Stimulated activated CD8-positive, alpha-beta memory T cell treated with anti-CD3 and anti-CD28 coated beads, Interleukin-4, amount 100 ng/mL, for 48 hours (primary cell): ENCODE results near the gene CD164.
A peak's percentile ranks its signal among the peaks of the same experiment; 100 is the strongest.
"Not testable (repeated sequence)": the region's sequence is repeated elsewhere in the genome, so short reads cannot be mapped to it uniquely, and the experiment has no call there.

Experiments
- DNase-seq: peaks from one replicate; pipeline ENCODE4 v3.0.0-alpha.2; 2020

CD164 gene

GRCh38 chr6:109373762-109374161 is 8.5 kb downstream of the CD164 start:
- peak; percentile 57 for DNase-seq

DNA sequence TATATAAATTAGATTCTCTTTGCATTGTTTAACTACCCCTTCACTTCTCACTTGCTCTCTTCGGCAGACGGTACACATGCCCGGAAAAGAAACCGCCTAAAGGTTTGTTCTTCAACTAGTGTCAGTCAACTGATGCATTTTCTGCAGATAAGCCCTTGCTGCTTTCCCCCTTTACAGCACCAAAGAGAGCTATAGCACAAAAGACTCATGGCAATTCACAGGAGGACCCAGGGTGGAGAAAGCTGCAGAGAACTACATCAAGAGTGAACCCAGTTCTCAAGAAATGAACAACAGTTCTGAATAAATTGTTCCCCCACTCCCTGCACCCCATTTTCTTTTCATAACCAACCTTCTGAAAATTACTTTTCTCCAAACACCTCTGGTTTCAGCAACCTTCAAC is 8.9 kb downstream of the CD164 start:
- DNase-seq: peak; percentile 46

- no peak for DNase-seq
Measured at GRCh38 chr6:109372130-109372529, 10.1 kb downstream of the CD164 start.

- no peak for DNase-seq
Measured at GRCh38 chr6:109370792-109371191, 11.5 kb downstream of the CD164 start.

DNA sequence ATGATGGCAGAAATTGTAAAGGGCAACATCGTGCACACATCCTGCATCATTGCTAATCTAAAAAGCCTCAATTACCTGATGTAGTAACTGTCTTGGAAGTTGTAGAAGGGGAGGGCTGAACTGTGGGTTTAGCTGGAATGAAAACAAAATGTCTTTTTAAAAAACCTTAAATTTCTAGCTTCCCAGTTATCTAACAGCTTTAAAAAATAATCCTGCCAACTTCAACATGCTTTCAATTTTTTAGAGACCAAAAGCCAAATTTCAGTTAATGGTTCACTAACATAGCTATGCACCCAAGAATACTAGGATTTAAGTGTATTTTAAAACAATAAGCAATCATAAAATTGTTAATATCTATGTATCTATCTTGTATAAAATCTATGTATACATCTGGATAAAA is 11.9 kb downstream of the CD164 start:
- DNase-seq: no peak

GRCh38 chr6:109369728-109370127 is 12.5 kb downstream of the CD164 start:
- no peak for DNase-seq

- DNase-seq: not testable (repeated sequence)
Measured at GRCh38 chr6:109364382-109365078, 17.7 kb downstream of the CD164 start.

- no peak for DNase-seq
Measured at GRCh38 chr6:109363753-109364152, 18.5 kb downstream of the CD164 start.

DNA sequence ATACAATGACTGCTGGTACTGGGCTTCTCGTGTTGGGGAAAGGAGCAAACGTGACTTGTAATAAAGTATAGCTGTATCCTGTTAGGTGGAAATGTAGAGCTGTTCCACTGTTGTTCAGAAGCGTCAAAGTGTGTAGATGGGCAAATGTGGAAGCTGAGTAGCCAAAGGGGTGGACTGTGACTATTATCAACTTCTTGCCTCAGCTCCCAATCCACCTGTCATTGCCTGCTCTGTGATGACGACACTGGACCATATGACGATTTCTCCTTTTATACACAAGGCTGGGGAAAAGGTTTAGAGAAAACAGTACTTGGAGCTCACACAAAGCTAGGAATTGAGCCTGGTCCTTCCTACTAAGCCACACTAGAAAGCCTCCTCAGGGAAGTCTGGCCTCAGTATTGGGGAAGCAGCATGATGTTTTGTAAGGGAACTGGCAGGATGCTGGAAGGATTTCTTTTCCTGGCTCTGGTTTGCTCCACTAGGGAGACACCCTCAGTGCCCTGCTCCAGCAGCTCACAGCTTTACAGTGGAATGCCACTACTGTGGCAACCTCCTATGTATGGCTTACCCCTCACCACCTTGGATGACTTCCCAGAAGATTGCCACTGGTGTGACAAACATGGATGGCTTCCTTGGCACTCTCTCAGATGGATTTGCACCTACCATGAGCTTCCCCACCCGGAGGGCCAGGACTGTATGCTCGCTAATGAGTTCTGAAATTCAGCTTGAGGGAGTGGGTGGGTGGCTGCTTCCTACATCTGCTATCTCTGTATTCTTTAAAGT is 20.0 kb downstream of the CD164 start:
- DNase-seq: no peak

GRCh38 chr6:109360791-109361190 is 21.5 kb downstream of the CD164 start:
- no peak for DNase-seq

- DNase-seq: no peak
Measured at GRCh38 chr6:109360281-109360680, 22.0 kb downstream of the CD164 start.

GRCh38 chr6:109359248-109359647 is 23.0 kb downstream of the CD164 start:
- DNase-seq: no peak

DNA sequence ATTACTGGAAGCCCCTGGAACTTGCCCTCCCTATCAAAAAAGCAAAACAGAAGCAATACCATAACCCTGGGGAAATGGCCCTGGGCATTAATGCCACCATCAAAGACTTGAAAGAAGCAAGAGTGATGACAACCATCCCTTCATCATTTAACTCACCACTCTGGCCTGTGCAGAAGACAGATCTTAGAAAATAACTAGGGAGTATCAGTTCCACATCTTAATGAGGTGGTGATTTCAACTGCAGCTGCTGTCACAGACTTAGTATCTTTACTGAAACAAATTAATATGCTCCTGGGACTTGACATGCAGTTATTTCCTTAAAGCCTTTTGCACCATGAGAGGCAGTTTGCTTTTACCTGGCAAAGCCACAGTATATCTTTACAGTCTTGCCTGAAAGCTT is 24.1 kb downstream of the CD164 start:
- DNase-seq: no peak

- no peak for DNase-seq
Measured at GRCh38 chr6:109356237-109356636, 26.0 kb downstream of the CD164 start.

GRCh38 chr6:109351231-109352130 is 30.8 kb downstream of the CD164 start:
- DNase-seq: no peak

- no peak for DNase-seq
Measured at GRCh38 chr6:109349419-109349987, 32.8 kb downstream of the CD164 start.

- no peak for DNase-seq
Measured at GRCh38 chr6:109348226-109348625, 34.0 kb downstream of the CD164 start.

GRCh38 chr6:109347779-109348178 is 34.5 kb downstream of the CD164 start:
- no peak for DNase-seq

DNA sequence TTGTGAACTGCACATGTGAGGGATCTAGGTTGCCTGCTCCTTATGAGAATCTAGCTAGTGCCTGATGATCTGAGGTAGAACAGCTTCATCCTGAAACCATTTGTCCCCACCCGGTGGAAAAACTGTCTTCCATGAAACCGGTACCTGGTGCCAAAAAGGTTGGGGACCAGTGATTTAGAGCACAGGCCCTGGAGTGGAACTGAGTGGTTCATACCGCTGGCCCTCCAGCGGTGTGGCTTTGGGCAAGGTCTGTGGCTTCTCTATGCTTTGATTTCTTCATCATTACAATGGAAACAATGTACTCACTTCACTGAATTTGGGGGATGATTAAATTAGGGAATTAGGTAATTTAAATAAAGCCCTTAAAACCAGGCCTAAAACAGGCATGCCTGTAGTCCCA is 36.3 kb downstream of the CD164 start:
- no peak for DNase-seq

- DNase-seq: no peak
Measured at GRCh38 chr6:109344226-109344625, 38.0 kb downstream of the CD164 start.

- DNase-seq: no peak
Measured at GRCh38 chr6:109343518-109343917, 38.7 kb downstream of the CD164 start.

GRCh38 chr6:109342911-109343310 is 39.4 kb downstream of the CD164 start:
- DNase-seq: no peak

- no peak for DNase-seq
Measured at GRCh38 chr6:109342506-109342905, 39.8 kb downstream of the CD164 start.
